Measurements from ENCODE around the gene ANOS1.

DNA sequence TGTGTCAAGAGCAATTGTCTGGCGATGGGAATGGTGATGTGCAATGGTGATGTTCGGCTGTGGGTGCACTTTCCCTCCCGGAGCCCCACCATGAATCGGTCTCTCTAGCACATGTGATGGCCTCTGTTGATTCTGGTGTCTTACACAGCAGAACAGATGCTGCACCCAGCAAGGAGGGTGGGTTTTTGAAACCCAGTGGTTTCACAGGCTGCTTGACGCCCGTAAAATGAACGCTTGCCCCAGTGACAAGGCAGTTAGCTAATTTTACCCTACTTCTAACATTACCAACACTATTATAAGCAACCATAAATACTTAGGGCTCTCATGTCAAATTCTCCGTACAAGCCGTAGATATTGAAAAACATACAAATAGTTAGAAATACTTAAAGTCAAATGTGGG, 5.9 kb upstream of the ANOS1 start:
- TF ChIP-seq, protein P1, sequence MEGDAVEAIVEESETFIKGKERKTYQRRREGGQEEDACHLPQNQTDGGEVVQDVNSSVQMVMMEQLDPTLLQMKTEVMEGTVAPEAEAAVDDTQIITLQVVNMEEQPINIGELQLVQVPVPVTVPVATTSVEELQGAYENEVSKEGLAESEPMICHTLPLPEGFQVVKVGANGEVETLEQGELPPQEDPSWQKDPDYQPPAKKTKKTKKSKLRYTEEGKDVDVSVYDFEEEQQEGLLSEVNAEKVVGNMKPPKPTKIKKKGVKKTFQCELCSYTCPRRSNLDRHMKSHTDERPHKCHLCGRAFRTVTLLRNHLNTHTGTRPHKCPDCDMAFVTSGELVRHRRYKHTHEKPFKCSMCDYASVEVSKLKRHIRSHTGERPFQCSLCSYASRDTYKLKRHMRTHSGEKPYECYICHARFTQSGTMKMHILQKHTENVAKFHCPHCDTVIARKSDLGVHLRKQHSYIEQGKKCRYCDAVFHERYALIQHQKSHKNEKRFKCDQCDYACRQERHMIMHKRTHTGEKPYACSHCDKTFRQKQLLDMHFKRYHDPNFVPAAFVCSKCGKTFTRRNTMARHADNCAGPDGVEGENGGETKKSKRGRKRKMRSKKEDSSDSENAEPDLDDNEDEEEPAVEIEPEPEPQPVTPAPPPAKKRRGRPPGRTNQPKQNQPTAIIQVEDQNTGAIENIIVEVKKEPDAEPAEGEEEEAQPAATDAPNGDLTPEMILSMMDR (IDR thresholded peaks at IDR 0.05 in 4 of 5, conservative IDR thresholded peaks at IDR 0.05 in 1 of 5): no peak
- no peak for TF ChIP-seq POLR2A (IDR thresholded peaks at IDR 0.05)
